HG02571 (cell line): ENCODE data around the gene HADHA.

ENCODE experiments used
- ATAC-seq: cut with Tn5 transposase; IDR thresholded peaks from one replicate; pipeline ENCODE4 v1.9.1; 2021; ENCODE audit warnings: mild to moderate bottlenecking, moderate library complexity; ENCODE audit not compliant: unreplicated experiment

HADHA gene

DNA sequence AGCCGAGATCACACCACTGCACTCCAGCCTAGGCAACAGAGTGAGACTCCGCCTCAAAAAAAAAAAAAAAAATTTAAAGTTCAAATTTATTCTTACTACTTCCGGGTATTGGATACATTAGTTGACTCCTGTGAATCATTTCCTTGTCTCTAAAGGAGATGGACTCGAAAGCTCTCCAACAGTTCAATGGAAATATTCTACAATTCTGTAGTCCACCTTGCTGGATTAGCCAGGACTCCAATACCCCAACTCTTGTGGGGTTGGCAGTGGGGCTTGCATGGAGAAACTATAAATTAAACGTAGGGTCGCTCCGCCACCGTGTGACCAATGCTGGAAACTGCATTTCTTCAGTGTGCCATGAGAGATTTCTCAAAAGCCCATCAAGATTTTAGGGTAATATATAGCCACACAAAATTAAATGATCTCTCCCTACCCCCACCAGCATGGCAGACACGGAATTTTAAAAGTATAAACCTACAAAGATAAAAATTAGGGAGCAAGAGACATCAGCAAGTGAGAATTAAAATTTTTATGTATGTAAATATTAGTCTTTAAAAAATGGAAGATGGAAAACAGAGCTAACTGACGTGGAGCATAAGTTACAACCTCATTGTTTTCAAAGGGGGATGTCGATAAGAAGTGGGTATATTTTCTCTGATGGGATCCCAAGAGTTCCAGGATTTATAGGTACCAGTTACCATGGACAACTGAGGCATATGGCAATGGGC lies 99.3 kb downstream of the HADHA start:
- no peak for ATAC-seq

DNA sequence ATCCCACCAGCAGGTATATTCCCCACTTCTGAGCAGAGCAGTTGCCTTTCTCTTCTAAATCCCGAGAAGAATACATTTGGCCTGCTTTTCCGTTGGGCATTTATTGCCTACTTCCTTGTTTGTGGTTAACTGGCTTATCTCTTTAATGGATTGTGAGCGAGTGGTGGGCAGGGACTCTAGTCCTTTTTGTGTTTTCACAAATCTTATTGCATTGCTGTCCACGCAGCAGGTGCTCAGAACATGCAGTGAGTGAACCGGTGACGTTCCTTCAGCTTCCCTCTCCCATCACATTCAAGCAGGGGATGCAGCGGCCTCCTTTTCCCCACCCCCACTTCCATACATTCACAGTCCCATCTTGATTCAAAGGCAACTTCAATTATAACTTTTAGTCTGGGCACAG lies 100.4 kb downstream of the HADHA start:
- ATAC-seq: no peak

DNA sequence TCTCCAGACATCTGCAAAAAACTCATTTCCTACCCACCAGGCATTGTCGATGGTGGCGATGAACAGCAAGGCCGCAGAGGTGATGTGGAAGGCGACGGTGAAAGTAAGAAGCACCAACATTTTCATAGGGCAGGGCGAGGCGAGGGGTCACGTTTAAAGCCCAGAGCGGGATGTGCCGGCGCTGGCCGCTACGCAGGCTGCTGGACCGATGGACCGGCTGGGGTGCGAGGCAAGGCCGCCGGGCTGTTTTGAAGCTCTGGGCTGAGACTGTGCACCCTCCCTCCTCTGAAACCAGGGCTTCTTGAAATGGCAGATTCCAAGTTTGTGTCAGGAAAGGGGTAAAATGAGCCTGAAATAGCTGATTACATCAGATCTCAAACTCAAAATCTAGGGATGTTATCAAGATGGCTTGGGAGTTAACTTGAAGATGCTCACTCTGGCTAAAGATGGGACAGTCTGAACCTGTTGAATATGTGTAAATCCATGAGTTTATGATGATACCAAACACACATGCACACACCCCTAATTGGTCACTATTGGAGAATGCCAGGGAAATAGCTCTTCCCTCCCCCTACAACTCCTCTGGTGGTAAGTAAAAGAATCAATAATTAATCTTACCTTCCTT lies 103.2 kb downstream of the HADHA start:
- no peak for ATAC-seq
